HepG2 (cell line): Measurements from ENCODE around the gene SRRM3. TPM values are rescaled to one million over a fixed set of nuclear protein-coding genes. Genes with fewer than 3 reads are reported as not detected.

Source experiments
- ATAD3A ChIP-seq: sonication (generic); formaldehyde crosslinking; IDR thresholded peaks from 2 replicates; pipeline ENCODE4 v1.4.0; 2020; ENCODE audit warnings: missing genetic modification reagents
- CREB1 ChIP-seq, 2 experiments: fragments of 450-650 bp in 1 of 2; IDR thresholded peaks; 2 replicates each; pipeline ENCODE4 v1.6.1; 2016 to 2017; ENCODE audit warnings: control low read depth in 1 of 2, mild to moderate bottlenecking in 1 of 2, missing compliant biosample characterization in 1 of 2, missing genetic modification characterization in 1 of 2
- GATA4 ChIP-seq: sonication (generic); IDR thresholded peaks from 2 replicates; pipeline ENCODE4 v1.6.1; 2016; ENCODE audit warnings: antibody characterized with exemption, low read depth, borderline replicate concordance
- GATAD1 ChIP-seq: IDR thresholded peaks from 2 replicates; pipeline ENCODE4 v1.6.1; 2016; ENCODE audit warnings: missing genetic modification reagents, missing compliant biosample characterization
- KAT2B ChIP-seq: fragments of 150-350 bp; IDR thresholded peaks from 2 replicates; pipeline ENCODE4 v1.6.1; 2014; ENCODE audit warnings: low read depth, low read length, borderline replicate concordance
- KDM6A ChIP-seq: IDR thresholded peaks from 2 replicates; pipeline ENCODE4 v1.6.1; 2016; ENCODE audit warnings: low read depth
- MED1 ChIP-seq: sonication (generic); formaldehyde crosslinking; IDR thresholded peaks from 2 replicates; pipeline ENCODE4 v1.4.0; 2020; ENCODE audit warnings: missing genetic modification reagents
- NFE2L2 ChIP-seq: fragments of 150-350 bp; IDR thresholded peaks from 2 replicates; pipeline ENCODE4 v1.6.1; 2014; ENCODE audit warnings: low read length
- NFKB2 ChIP-seq: sonication (generic); formaldehyde crosslinking; IDR thresholded peaks from 2 replicates; pipeline ENCODE4 v1.4.0; 2020; ENCODE audit warnings: missing genetic modification reagents, borderline replicate concordance
- PHF21A ChIP-seq: sonication (generic); formaldehyde crosslinking; IDR thresholded peaks from 2 replicates; pipeline ENCODE4 v1.5.0; 2020; ENCODE audit warnings: mild to moderate bottlenecking, missing genetic modification reagents
- PHF8 ChIP-seq: sonication (generic); formaldehyde crosslinking; IDR thresholded peaks from 2 replicates; pipeline ENCODE4 v1.5.0; 2020; ENCODE audit warnings: missing genetic modification reagents
- RFX1 ChIP-seq: fragments of 450-650 bp; IDR thresholded peaks from 2 replicates; pipeline ENCODE4 v1.6.1; 2017
- SIX4 ChIP-seq: sonication (generic); formaldehyde crosslinking; IDR thresholded peaks from 2 replicates; pipeline ENCODE4 v1.4.0; 2020; ENCODE audit warnings: missing genetic modification reagents
- TP53 ChIP-seq: sonication (generic); formaldehyde crosslinking; conservative IDR thresholded peaks from 2 replicates; pipeline ENCODE4 v1.4.0; 2020; ENCODE audit warnings: missing genetic modification reagents
- ZBTB42 ChIP-seq: sonication (generic); formaldehyde crosslinking; IDR thresholded peaks from 2 replicates; pipeline ENCODE4 v1.5.0; 2020; ENCODE audit warnings: mild to moderate bottlenecking, missing genetic modification reagents
- ZNF317 ChIP-seq: sonication (generic); formaldehyde crosslinking; IDR thresholded peaks from 2 replicates; pipeline ENCODE4 v1.5.0; 2020; ENCODE audit warnings: mild to moderate bottlenecking, missing genetic modification reagents
- ZNF335 ChIP-seq: sonication (generic); formaldehyde crosslinking; IDR thresholded peaks from 2 replicates; pipeline ENCODE4 v1.4.0; 2020; ENCODE audit warnings: missing genetic modification reagents
- ZNF670 ChIP-seq: sonication (generic); formaldehyde crosslinking; IDR thresholded peaks from 2 replicates; pipeline ENCODE4 v1.8.0; 2022; ENCODE audit warnings: mild to moderate bottlenecking, missing genetic modification reagents, borderline replicate concordance
- ZNF7 ChIP-seq: IDR thresholded peaks from 2 replicates; pipeline ENCODE4 v1.6.1; 2016; ENCODE audit warnings: missing biosample characterization, missing genetic modification reagents
- polyA plus RNA-seq, 8 experiments: library from polyadenylated mRNA; depleted of rRNA in 3 of 8; stranded (reverse) in 7 of 8; unstranded in 1 of 8; fragments of >200 nt; fragmentation: Illumina TruSeq in 4 of 8; extraction: Trizol in 4 of 8; gene quantifications; 2 replicates each; pipeline versions ENCODE4 v1.2.1 to v1.2.3, GENCODE V29; 2011 to 2016; ENCODE audit warnings: low read depth in 4 of 8, missing spikeins in 1 of 8, mixed read lengths in 1 of 8; ENCODE audit not compliant: insufficient read depth in 1 of 8
- total RNA-seq, 5 experiments: library from RNA; depleted of rRNA; stranded (reverse); fragments of >200 nt; fragmentation: Illumina TruSeq; extraction: Trizol; gene quantifications; 2 replicates each; pipeline ENCODE4 v1.2.3, GENCODE V29; 2016; ENCODE audit warnings: low read depth in 1 of 5
- TF ChIP-seq, protein P1 (sequence below): sonication (generic); formaldehyde crosslinking; IDR thresholded peaks from 2 replicates; pipeline ENCODE4 v1.4.0; 2020; ENCODE audit warnings: missing genetic modification reagents, borderline replicate concordance
- TF ChIP-seq, protein P2 (sequence below): IDR thresholded peaks from 2 replicates; pipeline ENCODE4 v1.6.1; 2016
- TF ChIP-seq, protein P3 (sequence below): sonication (generic); formaldehyde crosslinking; IDR thresholded peaks from 2 replicates; pipeline ENCODE4 v1.8.0; 2023; ENCODE audit warnings: mild to moderate bottlenecking, missing genetic modification reagents
- TF ChIP-seq, protein P4 (sequence below): sonication (generic); formaldehyde crosslinking; IDR thresholded peaks from 2 replicates; pipeline ENCODE4 v1.4.0; 2020; ENCODE audit warnings: mild to moderate bottlenecking, missing genetic modification reagents

The SRRM3 gene
- total and polyA plus RNA-seq, 2 of the 13 experiments (the other 11 are each of a cell fraction or from before 2014, with no cell fraction given): 0.13 to 0.54 TPM

DNA sequence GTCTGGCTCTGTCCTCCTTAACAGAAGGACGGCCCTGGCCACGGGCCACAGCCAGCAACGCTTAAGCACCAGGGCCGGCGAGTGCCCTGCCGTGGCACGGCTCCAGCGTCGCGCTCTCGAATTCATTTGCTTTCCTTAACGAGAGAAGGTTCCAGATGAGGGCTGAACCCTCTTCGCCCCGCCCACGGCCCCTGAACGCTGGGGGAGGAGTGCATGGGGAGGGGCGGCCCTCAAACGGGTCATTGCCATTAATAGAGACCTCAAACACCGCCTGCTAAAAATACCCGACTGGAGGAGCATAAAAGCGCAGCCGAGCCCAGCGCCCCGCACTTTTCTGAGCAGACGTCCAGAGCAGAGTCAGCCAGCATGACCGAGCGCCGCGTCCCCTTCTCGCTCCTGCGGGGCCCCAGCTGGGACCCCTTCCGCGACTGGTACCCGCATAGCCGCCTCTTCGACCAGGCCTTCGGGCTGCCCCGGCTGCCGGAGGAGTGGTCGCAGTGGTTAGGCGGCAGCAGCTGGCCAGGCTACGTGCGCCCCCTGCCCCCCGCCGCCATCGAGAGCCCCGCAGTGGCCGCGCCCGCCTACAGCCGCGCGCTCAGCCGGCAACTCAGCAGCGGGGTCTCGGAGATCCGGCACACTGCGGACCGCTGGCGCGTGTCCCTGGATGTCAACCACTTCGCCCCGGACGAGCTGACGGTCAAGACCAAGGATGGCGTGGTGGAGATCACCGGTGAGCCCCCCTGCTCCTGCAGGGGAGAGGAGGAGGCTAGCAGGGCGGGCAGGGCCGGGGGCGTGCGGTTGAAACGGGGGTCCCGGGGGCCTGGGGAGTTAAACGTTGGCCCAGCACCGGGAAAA is 100.9 kb downstream of the SRRM3 start, which contains the start of gene HSPB1 (continued):
- TF ChIP-seq, protein P1, sequence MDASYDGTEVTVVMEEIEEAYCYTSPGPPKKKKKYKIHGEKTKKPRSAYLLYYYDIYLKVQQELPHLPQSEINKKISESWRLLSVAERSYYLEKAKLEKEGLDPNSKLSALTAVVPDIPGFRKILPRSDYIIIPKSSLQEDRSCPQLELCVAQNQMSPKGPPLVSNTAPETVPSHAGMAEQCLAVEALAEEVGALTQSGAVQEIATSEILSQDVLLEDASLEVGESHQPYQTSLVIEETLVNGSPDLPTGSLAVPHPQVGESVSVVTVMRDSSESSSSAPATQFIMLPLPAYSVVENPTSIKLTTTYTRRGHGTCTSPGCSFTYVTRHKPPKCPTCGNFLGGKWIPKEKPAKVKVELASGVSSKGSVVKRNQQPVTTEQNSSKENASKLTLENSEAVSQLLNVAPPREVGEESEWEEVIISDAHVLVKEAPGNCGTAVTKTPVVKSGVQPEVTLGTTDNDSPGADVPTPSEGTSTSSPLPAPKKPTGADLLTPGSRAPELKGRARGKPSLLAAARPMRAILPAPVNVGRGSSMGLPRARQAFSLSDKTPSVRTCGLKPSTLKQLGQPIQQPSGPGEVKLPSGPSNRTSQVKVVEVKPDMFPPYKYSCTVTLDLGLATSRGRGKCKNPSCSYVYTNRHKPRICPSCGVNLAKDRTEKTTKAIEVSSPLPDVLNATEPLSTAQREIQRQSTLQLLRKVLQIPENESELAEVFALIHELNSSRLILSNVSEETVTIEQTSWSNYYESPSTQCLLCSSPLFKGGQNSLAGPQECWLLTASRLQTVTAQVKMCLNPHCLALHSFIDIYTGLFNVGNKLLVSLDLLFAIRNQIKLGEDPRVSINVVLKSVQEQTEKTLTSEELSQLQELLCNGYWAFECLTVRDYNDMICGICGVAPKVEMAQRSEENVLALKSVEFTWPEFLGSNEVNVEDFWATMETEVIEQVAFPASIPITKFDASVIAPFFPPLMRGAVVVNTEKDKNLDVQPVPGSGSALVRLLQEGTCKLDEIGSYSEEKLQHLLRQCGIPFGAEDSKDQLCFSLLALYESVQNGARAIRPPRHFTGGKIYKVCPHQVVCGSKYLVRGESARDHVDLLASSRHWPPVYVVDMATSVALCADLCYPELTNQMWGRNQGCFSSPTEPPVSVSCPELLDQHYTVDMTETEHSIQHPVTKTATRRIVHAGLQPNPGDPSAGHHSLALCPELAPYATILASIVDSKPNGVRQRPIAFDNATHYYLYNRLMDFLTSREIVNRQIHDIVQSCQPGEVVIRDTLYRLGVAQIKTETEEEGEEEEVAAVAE: peak; percentile 14; the same call in 1 of the 2 replicates
- TF ChIP-seq NFKB2 (CRISPR knock-in tag): peak; percentile 90; the same call in 1 of the 2 replicates
- no peak for TF ChIP-seq ZNF317 (CRISPR knock-in tag)
- TF ChIP-seq CREB1 (IDR thresholded peaks at IDR 0.05): no peak
- no peak for TF ChIP-seq CREB1 (CRISPR knock-in tag; IDR thresholded peaks at IDR 0.05)
- TF ChIP-seq SIX4 (CRISPR knock-in tag): peak; percentile 29; the same call in 1 of the 2 replicates
- no peak for TF ChIP-seq ATAD3A
- TF ChIP-seq ZNF7 (CRISPR knock-in tag): no peak
- no peak for TF ChIP-seq RFX1
- TF ChIP-seq, protein P2, sequence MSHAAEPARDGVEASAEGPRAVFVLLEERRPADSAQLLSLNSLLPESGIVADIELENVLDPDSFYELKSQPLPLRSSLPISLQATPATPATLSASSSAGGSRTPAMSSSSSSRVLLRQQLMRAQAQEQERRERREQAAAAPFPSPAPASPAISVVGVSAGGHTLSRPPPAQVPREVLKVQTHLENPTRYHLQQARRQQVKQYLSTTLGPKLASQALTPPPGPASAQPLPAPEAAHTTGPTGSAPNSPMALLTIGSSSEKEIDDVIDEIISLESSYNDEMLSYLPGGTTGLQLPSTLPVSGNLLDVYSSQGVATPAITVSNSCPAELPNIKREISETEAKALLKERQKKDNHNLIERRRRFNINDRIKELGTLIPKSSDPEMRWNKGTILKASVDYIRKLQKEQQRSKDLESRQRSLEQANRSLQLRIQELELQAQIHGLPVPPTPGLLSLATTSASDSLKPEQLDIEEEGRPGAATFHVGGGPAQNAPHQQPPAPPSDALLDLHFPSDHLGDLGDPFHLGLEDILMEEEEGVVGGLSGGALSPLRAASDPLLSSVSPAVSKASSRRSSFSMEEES: 0 out of 2 replicates have a peak, but pooled peaks have one; percentile 18
- TF ChIP-seq ZNF335 (CRISPR knock-in tag): peak; percentile 55; the same call in 1 of the 2 replicates
- TF ChIP-seq GATA4: no peak
- peak; percentile 22; the same call in 1 of the 2 replicates for TF ChIP-seq PHF8 (CRISPR knock-in tag)
- TF ChIP-seq ZNF670 (CRISPR knock-in tag): no peak
- TF ChIP-seq ZBTB42 (CRISPR knock-in tag): no peak
- peak; percentile 35 for TF ChIP-seq MED1
- no peak; the same call in 1 of the 2 replicates for TF ChIP-seq GATAD1 (CRISPR knock-in tag)
- TF ChIP-seq KDM6A (CRISPR knock-in tag): no peak
- no peak for TF ChIP-seq NFE2L2
- TF ChIP-seq TP53 (CRISPR knock-in tag): no peak
- TF ChIP-seq PHF21A (CRISPR knock-in tag): peak; percentile 72; the same call in 1 of the 2 replicates
- TF ChIP-seq, protein P3, sequence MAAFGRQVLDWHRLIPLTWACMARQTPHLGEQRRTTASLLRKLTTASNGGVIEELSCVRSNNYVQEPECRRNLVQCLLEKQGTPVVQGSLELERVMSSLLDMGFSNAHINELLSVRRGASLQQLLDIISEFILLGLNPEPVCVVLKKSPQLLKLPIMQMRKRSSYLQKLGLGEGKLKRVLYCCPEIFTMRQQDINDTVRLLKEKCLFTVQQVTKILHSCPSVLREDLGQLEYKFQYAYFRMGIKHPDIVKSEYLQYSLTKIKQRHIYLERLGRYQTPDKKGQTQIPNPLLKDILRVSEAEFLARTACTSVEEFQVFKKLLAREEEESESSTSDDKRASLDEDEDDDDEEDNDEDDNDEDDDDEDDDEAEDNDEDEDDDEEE: peak; percentile 45; the same call in 1 of the 2 replicates
- TF ChIP-seq KAT2B: no peak
- TF ChIP-seq, protein P4, sequence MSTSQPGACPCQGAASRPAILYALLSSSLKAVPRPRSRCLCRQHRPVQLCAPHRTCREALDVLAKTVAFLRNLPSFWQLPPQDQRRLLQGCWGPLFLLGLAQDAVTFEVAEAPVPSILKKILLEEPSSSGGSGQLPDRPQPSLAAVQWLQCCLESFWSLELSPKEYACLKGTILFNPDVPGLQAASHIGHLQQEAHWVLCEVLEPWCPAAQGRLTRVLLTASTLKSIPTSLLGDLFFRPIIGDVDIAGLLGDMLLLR (CRISPR knock-in tag): no peak
